ENCODE results near the gene SECTM1. TPM values are rescaled to one million over a fixed set of nuclear protein-coding genes. Genes with fewer than 3 reads are reported as not detected.

Gene SECTM1
- polyA plus RNA-seq, 3 donors, result 3.8 to 24.1 (median 16.4) TPM

DNA sequence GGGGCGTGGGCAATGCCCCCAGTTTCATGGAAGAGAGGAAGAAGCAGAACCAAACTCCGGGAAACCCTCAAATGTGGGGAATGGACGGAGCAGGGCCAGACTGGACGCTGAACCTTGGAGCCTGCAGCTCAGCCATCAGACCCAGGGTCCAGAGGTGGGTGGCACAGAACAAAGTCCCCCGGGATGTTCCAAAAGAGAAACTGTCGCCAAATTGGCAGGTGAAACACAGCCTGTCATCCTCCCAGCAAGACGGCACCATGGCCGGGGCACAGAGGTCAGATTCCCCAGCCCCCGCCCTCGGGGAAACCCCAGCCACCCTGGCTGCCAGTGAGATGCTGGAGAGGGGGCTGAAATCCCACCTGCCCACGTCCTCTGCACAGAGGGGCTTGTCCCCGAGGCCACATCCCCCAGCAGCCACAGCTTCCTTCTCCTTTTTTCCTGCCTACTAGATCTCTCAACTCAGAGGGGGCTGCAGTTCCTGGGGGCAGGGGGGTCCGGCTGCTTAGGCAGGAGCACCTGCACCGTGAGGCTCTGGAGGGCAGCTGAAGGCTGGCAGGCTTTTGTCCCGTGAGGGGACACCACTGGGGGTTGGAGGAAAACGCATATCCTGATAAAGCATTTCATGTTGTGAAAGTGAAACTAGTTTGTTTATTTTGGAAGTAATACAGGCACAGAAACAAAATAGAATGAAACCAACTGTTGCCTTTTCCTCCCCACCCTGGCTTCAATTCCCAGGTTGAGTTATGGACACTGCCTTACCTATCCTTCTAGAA, 1.2 kb upstream of the SECTM1 start:
- WGBS, 3 donors, result 14 to 35% (median 16%) methylated on average over 16 of the region's 16 CpGs
- H3K27ac ChIP-seq (ENCODE audit: low read depth, low read length), result no peak overlapping the region

DNA sequence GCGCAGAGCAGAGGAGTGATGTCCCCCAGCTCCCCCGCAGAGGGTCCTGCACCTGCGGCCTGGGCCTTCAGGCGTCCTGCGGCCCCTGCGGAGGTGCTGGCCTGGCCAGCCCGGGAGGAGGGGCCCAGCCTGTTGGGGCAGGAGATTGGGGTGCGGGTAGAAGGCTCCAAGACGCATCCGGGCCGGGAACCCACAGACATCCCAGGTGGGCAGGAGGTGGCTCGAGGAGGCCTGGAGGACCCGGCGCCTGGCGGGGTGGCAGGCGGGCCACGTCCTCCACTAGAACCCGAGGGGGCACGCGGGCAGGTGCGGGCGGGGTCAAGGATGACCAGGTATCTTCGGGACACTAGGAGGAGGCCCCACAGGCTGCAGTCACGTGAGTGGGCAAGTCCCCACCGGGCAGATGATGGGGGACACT, 647 bp upstream of the SECTM1 start:
- WGBS, 3 donors, result 42 to 78% (median 42%) methylated on average over 23 to 25 of the region's 25 CpGs
- H3K27ac ChIP-seq (ENCODE audit: low read depth, low read length), result no peak overlapping the region

DNA sequence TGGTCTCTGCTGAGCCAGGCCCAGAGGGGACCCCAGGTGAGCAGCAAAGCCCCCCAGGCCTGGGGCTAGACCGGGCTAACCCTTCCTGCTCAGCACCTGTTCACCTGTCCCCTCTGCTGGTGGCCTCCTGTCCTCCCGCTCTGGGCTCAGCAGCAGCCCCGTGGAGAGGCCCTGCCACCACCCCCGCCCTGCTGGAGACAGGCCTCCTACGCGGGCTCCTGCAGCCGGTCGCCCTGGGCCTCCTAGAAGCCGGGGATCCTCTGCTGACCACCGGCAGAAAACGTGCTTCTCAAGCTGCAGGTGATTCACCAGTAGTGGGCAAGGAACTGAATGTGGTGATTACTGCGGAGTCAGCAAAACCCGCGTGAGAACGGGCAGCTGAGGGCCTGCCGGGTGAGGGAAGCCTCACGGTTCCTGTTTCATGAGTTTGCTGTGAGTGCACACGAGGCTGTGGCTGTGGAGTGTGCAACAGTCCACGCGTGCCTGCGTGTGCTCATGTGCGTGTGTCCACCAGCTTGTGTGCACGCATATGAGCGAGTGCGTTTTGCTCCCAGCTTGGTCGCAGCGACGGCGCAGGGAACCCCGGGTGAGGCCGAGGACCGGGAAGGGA, 792 bp downstream of the SECTM1 start:
- no peak overlapping the region for H3K27ac ChIP-seq (ENCODE audit: low read depth, low read length)
- WGBS, 3 donors, result 12 to 21% (median 14%) methylated on average over 21 to 32 of the region's 32 CpGs

DNA sequence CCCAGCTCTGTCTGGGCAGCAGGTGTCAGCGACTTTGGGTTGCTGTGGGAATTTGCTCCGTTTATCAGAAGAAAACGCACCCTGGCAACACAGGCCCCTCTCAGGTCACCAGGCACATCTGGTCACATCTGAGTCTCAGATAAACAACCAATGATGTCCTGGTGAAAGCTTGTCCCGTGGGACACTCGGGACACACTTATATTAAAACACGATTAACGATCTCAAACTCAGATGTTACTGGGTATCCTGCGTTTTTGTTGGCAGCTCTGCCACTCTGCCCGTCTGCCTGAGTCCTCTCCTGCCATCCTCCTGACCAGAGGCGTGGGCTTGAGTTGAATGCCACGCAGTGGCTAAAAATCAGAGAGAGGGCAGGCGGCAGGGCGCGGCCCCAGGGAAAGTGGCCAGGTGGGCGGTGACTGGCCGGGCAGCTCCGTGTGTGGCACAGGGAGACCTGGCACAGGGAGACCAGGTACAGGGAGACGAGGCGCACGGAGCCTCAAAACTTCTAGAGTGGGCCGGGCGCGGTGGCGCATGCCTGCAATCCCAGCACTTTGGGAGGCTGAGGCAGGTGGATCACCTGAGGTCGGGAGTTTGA, 2.1 kb downstream of the SECTM1 start:
- 87 to 93% (median 90%) methylated on average over 25 of the region's 25 CpGs for WGBS, 3 donors
- no peak overlapping the region for H3K27ac ChIP-seq (ENCODE audit: low read depth, low read length)

DNA sequence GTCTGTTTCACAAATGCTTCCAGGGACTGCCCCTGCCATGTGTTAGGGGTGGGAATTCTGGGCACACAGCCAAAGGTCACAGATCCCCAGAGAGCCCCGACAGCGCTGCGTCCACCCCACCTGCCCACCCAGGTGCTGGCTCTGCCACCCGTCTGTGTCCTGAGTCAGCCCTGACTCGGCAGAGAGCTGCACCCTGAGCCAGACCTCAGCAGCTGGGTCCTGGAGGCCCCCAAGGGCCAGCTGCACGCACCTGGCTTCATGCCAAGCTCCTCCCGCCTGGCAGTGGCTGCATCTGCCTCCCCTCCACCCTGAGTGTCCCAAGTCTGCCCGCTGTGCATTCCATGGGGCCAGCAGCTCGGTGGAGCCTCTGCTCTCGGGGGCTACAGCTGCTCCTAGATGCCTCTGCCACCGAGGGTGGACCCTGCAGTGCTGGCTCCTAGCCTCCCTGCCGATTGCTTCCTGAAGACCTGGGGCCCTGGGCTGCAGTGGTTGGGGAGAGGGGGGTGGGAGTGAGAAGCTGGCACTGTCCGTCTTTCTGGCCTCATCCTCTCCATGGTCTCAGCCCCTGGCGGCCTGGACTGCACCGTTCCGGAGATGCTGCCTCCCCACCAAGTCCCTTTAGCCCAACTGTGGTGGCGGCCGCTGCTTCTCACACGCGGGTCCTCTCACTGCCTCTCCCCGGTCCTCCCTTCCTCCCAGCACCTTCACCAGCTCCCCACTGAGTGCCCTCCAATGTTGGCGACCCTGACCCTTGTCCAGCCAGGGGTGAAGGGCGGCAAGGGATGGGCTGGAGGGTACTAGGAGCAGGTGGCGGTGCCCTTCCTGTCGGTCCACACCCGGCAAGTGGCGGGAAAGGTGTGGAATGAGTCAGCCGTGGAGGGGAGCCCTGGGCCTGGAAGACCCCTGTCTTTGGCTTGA, 3.0 kb downstream of the SECTM1 start:
- 44 to 52% (median 50%) methylated on average over 28 of the region's 28 CpGs for WGBS, 3 donors
- H3K27ac ChIP-seq (ENCODE audit: low read depth, low read length), result no peak overlapping the region

DNA sequence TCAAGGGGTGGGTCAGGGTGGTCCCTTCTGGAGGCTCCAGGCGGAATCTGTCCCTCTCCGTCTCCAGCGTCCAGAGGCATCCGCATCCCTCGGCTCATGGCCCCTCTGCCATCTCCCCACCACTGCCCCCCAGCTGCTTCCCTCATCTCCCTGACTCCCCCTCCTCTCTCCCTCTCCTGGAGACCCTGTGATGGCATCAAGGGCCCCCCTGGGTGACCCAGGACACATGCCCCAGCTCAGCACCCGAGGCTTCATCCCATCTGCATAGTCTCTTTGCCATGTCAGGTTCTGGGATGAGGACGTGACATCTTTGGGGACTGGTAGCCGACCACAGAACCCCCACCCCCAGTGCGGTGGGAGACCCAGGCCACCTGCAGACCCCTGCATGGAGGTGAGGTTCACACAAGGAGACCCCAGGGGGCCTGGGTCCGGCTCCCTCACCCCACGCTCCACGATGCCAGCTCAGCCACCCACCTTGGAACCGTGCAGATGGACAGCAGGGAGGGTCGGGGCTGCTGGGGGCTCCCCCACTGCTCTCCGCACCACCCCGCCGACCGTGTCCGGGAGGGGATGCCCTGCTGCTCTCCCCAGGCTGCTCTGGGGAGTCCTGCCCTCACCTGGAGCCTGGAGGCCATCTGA, 3.8 kb downstream of the SECTM1 start:
- WGBS, 3 donors, result 78 to 87% (median 84%) methylated on average over 18 to 19 of the region's 19 CpGs
- no peak overlapping the region for H3K27ac ChIP-seq (ENCODE audit: low read depth, low read length)

DNA sequence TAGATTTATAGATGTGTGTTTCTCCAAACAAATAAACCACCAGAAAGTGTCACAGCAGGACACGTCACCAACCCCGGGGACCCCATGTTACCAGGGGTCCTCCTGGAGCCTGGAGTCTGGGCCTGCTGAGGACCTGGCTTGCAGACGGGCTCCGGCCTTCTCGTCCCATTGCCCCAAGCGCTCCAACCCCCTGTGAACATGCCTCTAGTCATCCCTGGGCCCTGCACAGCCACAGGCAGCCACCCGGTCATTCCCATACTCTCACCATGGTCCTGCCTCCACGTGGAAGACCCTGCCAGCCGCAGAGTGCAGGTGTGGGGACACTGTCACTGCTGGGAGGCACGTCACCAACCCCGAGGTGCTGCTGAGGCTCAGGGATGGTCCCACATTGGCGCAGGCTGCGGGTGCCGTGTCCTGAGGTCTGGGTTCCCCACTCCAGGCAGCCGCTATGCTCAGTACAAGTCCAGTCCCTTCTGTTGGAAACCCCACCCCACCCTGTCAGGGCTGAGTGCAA, 4.5 kb downstream of the SECTM1 start:
- WGBS, 3 donors, result 82 to 94% (median 90%) methylated on average over 15 of the region's 15 CpGs
- H3K27ac ChIP-seq (ENCODE audit: low read depth, low read length), result no peak overlapping the region

DNA sequence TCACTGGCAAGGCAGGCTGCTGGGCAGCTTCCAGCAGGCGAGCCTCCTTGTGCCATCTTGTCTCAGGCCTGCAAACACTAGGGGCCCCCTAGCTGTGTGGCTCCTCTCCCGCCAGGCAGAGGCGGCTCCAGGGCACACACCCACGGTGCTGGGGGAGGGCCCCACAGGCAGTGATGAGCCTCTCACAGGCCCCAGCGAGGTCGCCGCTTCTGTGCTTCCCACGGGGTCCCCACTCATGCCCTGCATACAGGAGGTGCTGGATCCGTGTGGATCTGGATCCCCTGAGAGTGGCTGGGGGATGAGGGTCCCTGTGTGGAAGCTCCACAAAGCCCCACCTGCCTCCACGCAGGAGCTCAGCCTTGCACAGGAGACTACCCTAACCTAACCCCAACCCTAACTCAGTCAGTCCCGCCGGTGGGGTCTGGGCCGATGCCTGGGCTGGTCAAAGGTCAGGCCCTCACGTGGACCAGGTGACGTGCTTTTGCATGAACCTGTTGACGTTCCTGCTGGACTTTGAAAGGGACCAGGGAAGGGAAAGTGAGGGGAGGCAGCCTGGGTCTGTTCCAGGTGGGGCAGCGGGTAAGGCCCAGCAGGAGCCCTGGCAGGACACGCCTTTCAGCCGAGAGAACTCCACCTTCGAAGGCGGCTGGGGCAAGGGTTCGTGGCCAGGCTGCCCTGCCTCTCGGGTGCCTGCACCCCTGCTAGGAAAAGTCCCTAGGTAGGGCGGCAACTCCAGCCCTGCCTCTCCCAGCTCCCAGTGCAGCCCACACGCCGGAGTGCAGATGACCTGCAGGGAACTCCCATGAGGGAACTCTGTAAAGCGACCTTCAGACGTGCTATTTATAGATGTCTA, 5.2 kb downstream of the SECTM1 start:
- no peak overlapping the region for H3K27ac ChIP-seq (ENCODE audit: low read depth, low read length)
- 47 to 82% (median 73%) methylated on average over 27 to 28 of the region's 28 CpGs for WGBS, 3 donors

DNA sequence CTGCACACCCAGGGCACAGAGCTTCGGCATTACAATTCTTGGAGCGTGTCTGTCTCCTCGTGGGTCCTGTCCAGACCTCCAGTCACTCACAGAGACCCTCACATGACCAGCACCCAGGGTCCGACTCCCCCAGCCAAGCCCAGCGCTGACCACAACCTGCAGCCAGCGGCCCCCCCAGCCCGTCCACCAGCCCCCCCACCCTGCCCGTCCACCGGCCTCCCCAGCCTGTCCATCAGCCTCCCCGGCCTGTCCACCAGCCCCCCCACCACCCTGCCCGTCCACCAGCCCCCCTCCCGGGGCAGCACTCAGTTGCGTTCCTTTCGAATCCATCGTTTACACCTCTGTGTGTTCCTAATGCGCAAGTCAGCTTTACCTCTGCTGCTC, 5.8 kb downstream of the SECTM1 start:
- WGBS, 3 donors, result 77 to 82% (median 81%) methylated on average over 15 to 16 of the region's 16 CpGs
- H3K27ac ChIP-seq (ENCODE audit: low read depth, low read length), result no peak overlapping the region

DNA sequence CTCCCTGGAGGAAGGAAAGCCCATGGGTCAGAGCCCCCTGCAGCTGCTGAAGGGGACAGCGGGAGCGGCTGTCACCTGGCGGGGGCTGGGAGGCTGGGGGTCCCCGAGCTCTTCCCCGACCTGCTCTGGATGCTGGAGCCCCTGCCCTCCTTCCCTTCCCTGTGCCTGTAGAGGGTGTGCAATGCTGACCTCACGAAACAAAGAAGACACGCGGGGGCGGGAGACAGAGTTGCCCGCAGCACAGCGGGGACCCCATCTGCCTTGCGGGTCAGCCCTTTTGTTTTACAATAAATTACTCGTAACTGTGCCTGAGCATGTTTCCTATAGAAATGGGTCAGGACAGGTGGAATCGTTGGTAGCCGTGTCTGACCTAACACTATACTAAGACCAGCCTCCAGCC, 6.3 kb downstream of the SECTM1 start:
- no peak overlapping the region for H3K27ac ChIP-seq (ENCODE audit: low read depth, low read length)
- 80 to 88% (median 87%) methylated on average over 15 of the region's 15 CpGs for WGBS, 3 donors

DNA sequence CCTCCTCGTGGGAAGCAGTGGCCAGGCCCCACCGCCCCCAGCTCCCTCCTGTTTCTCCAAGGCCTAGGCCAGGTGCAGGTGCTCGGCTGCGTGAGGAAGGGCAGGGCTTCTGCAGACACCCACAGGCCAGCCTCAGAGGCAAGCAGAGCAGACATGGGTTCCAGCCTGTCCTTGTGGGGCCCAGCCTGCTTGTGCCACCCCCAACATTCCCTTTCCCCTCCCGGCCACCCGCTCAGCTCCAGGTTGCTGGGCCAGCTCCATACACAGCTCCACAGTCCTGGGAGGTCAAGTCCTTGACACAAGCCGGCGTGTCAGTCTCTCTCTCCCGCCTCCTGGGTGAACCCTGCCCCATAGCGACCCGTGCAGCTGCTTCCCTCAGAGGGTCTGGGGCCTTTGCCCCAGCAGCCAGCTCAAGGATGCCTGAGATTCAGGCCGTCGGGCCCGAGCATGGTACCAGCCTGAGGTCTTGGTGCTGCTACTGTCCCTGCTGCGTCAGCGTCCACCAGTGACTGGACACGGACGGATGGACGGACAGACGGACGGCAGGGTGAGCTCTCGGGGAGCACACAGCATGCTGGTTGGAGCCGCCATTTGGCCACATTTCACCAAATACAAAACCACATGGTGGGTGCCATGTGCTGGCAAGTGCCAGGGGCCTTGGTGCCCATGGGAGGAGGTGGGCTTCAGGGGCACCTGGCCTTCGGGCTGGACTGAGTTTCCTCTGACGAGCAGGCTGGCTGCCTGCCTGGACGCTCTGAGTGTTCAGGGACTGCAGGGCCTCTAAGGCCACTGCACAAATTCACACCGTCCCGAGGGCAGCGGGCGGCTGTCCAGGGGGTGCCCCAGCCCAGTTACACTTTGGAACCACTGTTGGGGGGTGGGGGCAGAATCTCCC, 8.0 kb downstream of the SECTM1 start:
- H3K27ac ChIP-seq (ENCODE audit: low read depth, low read length), result no peak overlapping the region
- WGBS, 3 donors, result 89 to 91% (median 91%) methylated on average over 30 of the region's 30 CpGs

DNA sequence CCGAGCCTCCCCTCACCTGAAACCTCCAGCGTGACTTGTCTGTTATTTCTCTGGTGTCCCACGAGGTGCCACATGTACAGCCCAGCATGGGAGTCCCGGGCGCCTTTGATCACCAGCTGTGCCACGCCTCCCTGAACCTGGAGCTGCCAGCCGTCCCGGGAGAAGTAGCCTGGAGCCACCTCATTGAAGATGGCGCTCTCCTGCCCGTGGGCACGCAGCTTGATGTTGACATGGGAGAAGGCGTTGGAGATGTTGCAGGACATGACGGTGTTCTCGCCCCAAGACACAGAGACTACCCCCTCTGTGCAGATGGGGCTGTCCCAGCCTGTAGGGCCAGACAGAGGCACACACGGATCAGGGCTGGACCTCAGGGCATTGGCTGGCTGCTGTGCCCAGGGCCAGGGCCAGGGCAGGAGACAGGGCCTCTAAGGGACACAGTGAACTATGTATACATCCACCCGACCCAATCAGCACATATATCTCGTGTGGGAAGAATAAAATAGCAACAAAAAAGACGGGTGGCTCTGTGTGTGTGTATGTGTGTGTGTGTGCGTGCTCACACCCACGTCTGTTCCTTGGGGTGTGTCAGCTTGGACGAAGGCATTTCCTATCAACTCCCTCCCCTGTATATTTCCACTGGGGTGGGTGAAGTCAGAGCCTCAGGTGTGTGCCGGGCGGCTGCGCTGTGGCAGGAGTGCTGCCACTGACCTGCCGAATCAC, 8.8 kb downstream of the SECTM1 start:
- 73 to 78% (median 76%) methylated on average over 25 of the region's 25 CpGs for WGBS, 3 donors

DNA sequence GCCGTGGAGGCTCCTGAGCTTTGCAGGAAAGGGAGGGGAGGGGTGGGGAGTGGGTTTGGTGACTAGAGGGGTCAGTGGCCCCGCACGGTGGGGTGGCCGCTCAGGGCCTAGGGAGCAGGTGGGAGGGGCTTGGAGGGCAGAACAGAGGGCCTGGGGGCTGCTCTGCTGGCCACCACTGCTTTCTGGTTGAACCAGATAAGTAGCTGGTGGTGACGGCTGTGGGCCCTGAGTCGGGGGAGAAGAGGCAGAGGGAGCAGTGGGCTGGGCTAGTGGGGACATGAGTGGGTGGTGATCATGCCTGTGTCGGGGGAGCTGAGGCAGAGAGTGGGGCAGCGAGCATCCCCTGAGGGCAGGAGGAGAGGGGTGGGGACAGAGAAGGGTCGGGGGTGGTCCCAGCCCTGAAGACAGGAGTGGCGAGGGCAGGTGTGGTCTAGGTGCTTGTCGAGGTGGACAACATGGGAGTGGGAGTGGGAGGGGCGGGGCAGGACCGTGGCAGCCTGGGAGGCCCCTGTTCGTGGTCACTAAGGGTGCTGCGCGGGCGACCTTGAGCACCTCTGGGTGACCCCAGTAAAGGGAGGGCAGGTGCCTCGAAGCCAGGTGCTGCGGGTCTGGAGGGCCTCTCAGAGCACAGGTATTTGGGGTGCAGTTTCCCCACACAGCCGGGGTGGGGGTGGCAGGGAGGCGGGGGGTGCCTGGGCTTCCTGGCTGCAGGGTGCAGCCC, 9.9 kb downstream of the SECTM1 start:
- H3K27ac ChIP-seq (ENCODE audit: low read depth, low read length), result no peak overlapping the region
- WGBS, 3 donors, result 69 to 74% (median 74%) methylated on average over 17 to 21 of the region's 21 CpGs

More for the DNA sequence above, 8.8 kb downstream of the SECTM1 start:
- H3K27ac ChIP-seq (ENCODE audit: low read depth, low read length), result no peak overlapping the region

DNA sequence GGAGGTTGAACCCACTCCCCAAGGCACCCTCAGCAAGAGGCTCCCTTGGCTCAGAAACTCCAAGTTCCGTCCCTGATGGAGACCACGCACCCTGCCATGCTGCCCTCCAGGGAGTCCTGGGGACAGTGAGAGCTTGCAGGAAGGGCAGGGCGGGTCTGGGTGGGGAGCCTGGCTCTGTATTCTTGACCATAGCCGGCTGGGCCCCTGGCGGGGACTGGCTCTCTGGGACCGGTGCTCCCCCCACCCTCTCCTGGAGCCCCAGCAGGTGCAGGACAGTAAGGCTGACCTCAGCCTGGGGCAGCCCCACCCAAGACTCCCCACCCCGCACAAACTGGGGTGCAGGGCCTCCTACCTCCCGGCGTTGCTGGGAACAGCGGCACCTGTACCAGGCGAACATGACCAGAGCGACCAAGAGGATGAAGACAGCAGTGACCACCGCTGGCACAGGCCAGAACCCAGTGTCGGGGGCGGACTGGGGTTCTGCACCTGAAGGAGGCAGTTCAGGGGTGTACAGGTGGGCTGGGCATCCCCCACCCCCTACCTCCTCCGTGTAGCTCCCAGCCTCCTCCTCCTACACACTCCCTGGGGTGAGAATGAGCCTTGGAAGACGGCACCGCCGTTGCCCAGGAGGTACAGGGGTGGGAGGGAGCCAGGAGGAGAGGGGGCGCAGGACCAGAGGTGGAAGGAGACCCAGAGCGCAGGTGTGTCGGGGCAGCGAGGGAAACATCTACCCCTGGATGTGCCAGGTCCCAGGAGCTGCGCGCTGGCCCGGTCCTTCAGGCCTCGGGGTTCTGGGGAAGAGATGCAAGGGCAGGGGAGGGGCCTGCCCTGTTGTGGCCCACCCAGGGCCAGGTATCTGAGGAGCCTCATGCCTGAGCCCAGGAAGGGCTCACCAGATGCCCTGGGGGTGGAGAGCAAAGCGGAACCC, 10.8 kb downstream of the SECTM1 start:
- no peak overlapping the region for H3K27ac ChIP-seq (ENCODE audit: low read depth, low read length)
- 78 to 88% (median 85%) methylated on average over 26 to 28 of the region's 28 CpGs for WGBS, 3 donors
